ENCODE results near the gene MAVS. TPM values are rescaled to one million over a fixed set of nuclear protein-coding genes. Genes with fewer than 3 reads are reported as not detected.
"Not testable (repeated sequence)": the region's sequence is repeated elsewhere in the genome, so short reads cannot be mapped to it uniquely, and the experiment has no call there.

The MAVS gene
- total RNA-seq, 2 donors from 2014 or later = 38.6 to 45.2 TPM

GRCh38 chr20:3820901-3821727 lies 25.5 kb upstream of the MAVS start:
- H3K9me3 Mint-ChIP-seq = no peaks in the 10 kb centered on the region
- peaks cover 26 to 36% of the 10 kb centered on the region in 2 donors for H3K4me1 Mint-ChIP-seq (ENCODE audit: low read depth in 2 of 2)
- H3K4me3 Mint-ChIP-seq = peak overlapping the region; percentile 94
- ATAC-seq = no peak
- no peaks in the 10 kb centered on the region for H3K36me3 Mint-ChIP-seq
- peak; percentile 23 for DNase-seq (ENCODE audit: low spot score)
- H3K27me3 Mint-ChIP-seq = no peaks in the 10 kb centered on the region
- H3K27ac Mint-ChIP-seq = peak overlapping the region; percentile 93 to 95

- DNase-seq (ENCODE audit: low spot score) (peak; percentile 35), ATAC-seq (no peak)
- H3K36me3 Mint-ChIP-seq = no peaks in the 10 kb centered on the region
- no peaks in the 10 kb centered on the region for H3K9me3 Mint-ChIP-seq
- H3K4me1 Mint-ChIP-seq (ENCODE audit: low read depth in 2 of 2) = peaks cover 28% of the 10 kb centered on the region in 2 donors
- H3K27me3 Mint-ChIP-seq = no peaks in the 10 kb centered on the region
- H3K27ac Mint-ChIP-seq = peak overlapping the region; percentile 93 to 95
- peak overlapping the region; percentile 94 for H3K4me3 Mint-ChIP-seq
Measured at GRCh38 chr20:3821996-3822395, 24.6 kb upstream of the MAVS start.

- no peaks in the 10 kb centered on the region for H3K27me3 Mint-ChIP-seq
- H3K4me1 Mint-ChIP-seq (ENCODE audit: low read depth in 2 of 2) = peaks cover 23 to 26% of the 10 kb centered on the region in 2 donors
- no peaks in the 10 kb centered on the region for H3K9me3 Mint-ChIP-seq
- H3K27ac Mint-ChIP-seq = no peak overlapping the region
- DNase-seq (ENCODE audit: low spot score) (peak; percentile 47), ATAC-seq (no peak)
- no peaks in the 10 kb centered on the region for H3K36me3 Mint-ChIP-seq
- no peak overlapping the region for H3K4me3 Mint-ChIP-seq
Measured at GRCh38 chr20:3823881-3824280, 22.8 kb upstream of the MAVS start.

GRCh38 chr20:3825526-3825925 lies 21.1 kb upstream of the MAVS start:
- peak; percentile 12 for DNase-seq (ENCODE audit: low spot score)
- H3K4me3 Mint-ChIP-seq = no peak overlapping the region
- ATAC-seq = no peak
- H3K4me1 Mint-ChIP-seq (ENCODE audit: low read depth in 2 of 2) = peaks cover 16 to 18% of the 10 kb centered on the region in 2 donors
- no peaks in the 10 kb centered on the region for H3K9me3 Mint-ChIP-seq
- H3K36me3 Mint-ChIP-seq = no peaks in the 10 kb centered on the region
- H3K27ac Mint-ChIP-seq = no peak overlapping the region
- no peaks in the 10 kb centered on the region for H3K27me3 Mint-ChIP-seq

GRCh38 chr20:3826420-3826819 lies 20.2 kb upstream of the MAVS start:
- H3K4me3 Mint-ChIP-seq = no peak overlapping the region
- no peaks in the 10 kb centered on the region for H3K27me3 Mint-ChIP-seq
- no peaks in the 10 kb centered on the region for H3K9me3 Mint-ChIP-seq
- no peak for ATAC-seq
- H3K36me3 Mint-ChIP-seq = no peaks in the 10 kb centered on the region
- peak overlapping the region in 1 of 2 donors; percentile 75 for H3K27ac Mint-ChIP-seq
- DNase-seq (ENCODE audit: low spot score) = no peak
- peaks cover 8 to 14% of the 10 kb centered on the region in 2 donors for H3K4me1 Mint-ChIP-seq (ENCODE audit: low read depth in 2 of 2)

- Mint-ChIP-seq H3K36me3 (no peaks in the 10 kb centered on the region), H3K27me3 (no peaks in the 10 kb centered on the region), H3K4me1 (ENCODE audit: low read depth in 2 of 2) (peaks cover 0 to 9% of the 10 kb centered on the region in 2 donors), H3K27ac (no peak overlapping the region), H3K9me3 (no peaks in the 10 kb centered on the region), H3K4me3 (no peak overlapping the region)
- ATAC-seq = no peak
- no peak for DNase-seq (ENCODE audit: low spot score)
Measured at GRCh38 chr20:3828798-3829197, 17.8 kb upstream of the MAVS start.

GRCh38 chr20:3829891-3830290 lies 16.7 kb upstream of the MAVS start:
- not testable (repeated sequence) for H3K36me3 Mint-ChIP-seq; H3K27ac Mint-ChIP-seq; H3K4me1 Mint-ChIP-seq (ENCODE audit: low read depth in 2 of 2); H3K4me3 Mint-ChIP-seq; H3K9me3 Mint-ChIP-seq; ATAC-seq; H3K27me3 Mint-ChIP-seq; DNase-seq (ENCODE audit: low spot score)

GRCh38 chr20:3836132-3836531 lies 10.5 kb upstream of the MAVS start:
- Mint-ChIP-seq H3K27ac (no peak overlapping the region), H3K4me1 (ENCODE audit: low read depth in 2 of 2) (no peaks in the 10 kb centered on the region), H3K9me3 (no peaks in the 10 kb centered on the region), H3K36me3 (no peaks in the 10 kb centered on the region), H3K4me3 (no peak overlapping the region), H3K27me3 (no peaks in the 10 kb centered on the region)
- ATAC-seq (no peak), DNase-seq (ENCODE audit: low spot score) (peak; percentile 18)

- H3K27me3 Mint-ChIP-seq = no peaks in the 10 kb centered on the region
- H3K9me3 Mint-ChIP-seq = no peaks in the 10 kb centered on the region
- H3K36me3 Mint-ChIP-seq = no peaks in the 10 kb centered on the region
- ATAC-seq (no peak), DNase-seq (ENCODE audit: low spot score) (no peak)
- peak overlapping the region; percentile 3 to 11 for H3K27ac Mint-ChIP-seq
- no peaks in the 10 kb centered on the region for H3K4me1 Mint-ChIP-seq (ENCODE audit: low read depth in 2 of 2)
- no peak overlapping the region for H3K4me3 Mint-ChIP-seq
Measured at GRCh38 chr20:3839328-3839727, 7.3 kb upstream of the MAVS start.

- not testable (repeated sequence) for ATAC-seq; DNase-seq (ENCODE audit: low spot score); H3K36me3 Mint-ChIP-seq; H3K27ac Mint-ChIP-seq; H3K9me3 Mint-ChIP-seq; H3K4me3 Mint-ChIP-seq; H3K27me3 Mint-ChIP-seq; H3K4me1 Mint-ChIP-seq (ENCODE audit: low read depth in 2 of 2)
Measured at GRCh38 chr20:3840201-3840600, 6.4 kb upstream of the MAVS start.

GRCh38 chr20:3842348-3842930 lies 4.2 kb upstream of the MAVS start:
- H3K4me1 Mint-ChIP-seq (ENCODE audit: low read depth in 2 of 2) = peaks cover 3% of the 10 kb centered on the region in 2 donors
- no peaks in the 10 kb centered on the region for H3K9me3 Mint-ChIP-seq
- peak; percentile 18 for DNase-seq (ENCODE audit: low spot score)
- no peak overlapping the region for H3K4me3 Mint-ChIP-seq
- H3K36me3 Mint-ChIP-seq = no peaks in the 10 kb centered on the region
- no peaks in the 10 kb centered on the region for H3K27me3 Mint-ChIP-seq
- ATAC-seq = no peak
- no peak overlapping the region for H3K27ac Mint-ChIP-seq

- no peak for DNase-seq (ENCODE audit: low spot score)
- H3K27ac Mint-ChIP-seq = no peak overlapping the region
- H3K4me3 Mint-ChIP-seq = no peak overlapping the region
- H3K36me3 Mint-ChIP-seq = no peaks in the 10 kb centered on the region
- no peak for ATAC-seq
- no peaks in the 10 kb centered on the region for H3K9me3 Mint-ChIP-seq
- H3K4me1 Mint-ChIP-seq (ENCODE audit: low read depth in 2 of 2) = peaks cover 8 to 10% of the 10 kb centered on the region in 2 donors
- H3K27me3 Mint-ChIP-seq = no peaks in the 10 kb centered on the region
Measured at GRCh38 chr20:3843490-3843889, 3.1 kb upstream of the MAVS start.

GRCh38 chr20:3843990-3844619 lies 2.5 kb upstream of the MAVS start:
- H3K9me3 Mint-ChIP-seq, H3K27ac Mint-ChIP-seq, H3K4me3 Mint-ChIP-seq, H3K36me3 Mint-ChIP-seq, H3K27me3 Mint-ChIP-seq, ATAC-seq: not testable (repeated sequence)
- DNase-seq (ENCODE audit: low spot score) = peak; percentile 15
- H3K4me1 Mint-ChIP-seq (ENCODE audit: low read depth in 2 of 2) = peaks cover 14 to 16% of the 10 kb centered on the region in 2 donors

- Mint-ChIP-seq H3K9me3 (no peaks in the 10 kb centered on the region), H3K36me3 (no peaks in the 10 kb centered on the region), H3K27ac (peak overlapping the region; percentile 78 to 89), H3K27me3 (no peaks in the 10 kb centered on the region), H3K4me1 (ENCODE audit: low read depth in 2 of 2) (peaks cover 14 to 22% of the 10 kb centered on the region in 2 donors), H3K4me3 (peak overlapping the region; percentile 89)
- ATAC-seq (no peak), DNase-seq (ENCODE audit: low spot score) (no peak)
Measured at GRCh38 chr20:3846378-3846739, 275 bp upstream of the MAVS start.

All from natural killer cell treated with Interleukin-12 subunit alpha and Interleukin-12 subunit beta and Interleukin-15 and Interleukin-18, amount 100 ng/mL, for 72 hours (primary cell).